Measurements from ENCODE around the gene EIF1.

- TF ChIP-seq CTCF (IDR thresholded peaks at IDR 0.05; ENCODE audit: poor library complexity, severe bottlenecking): no peak
- TF ChIP-seq EZH2 (IDR thresholded peaks at IDR 0.05; ENCODE audit: borderline replicate concordance, insufficient read depth, low read length, poor library complexity, severe bottlenecking): no peak
- TF ChIP-seq RAD21 (conservative IDR thresholded peaks at IDR 0.05): no peak
- TF ChIP-seq TAF1 (IDR thresholded peaks at IDR 0.05; ENCODE audit: low read depth): no peak
- no peak for TF ChIP-seq POLR2AphosphoS5 (IDR thresholded peaks at IDR 0.05)
- no peak for TF ChIP-seq EP300 (conservative IDR thresholded peaks at IDR 0.05; ENCODE audit: poor library complexity, severe bottlenecking)
- no peak for TF ChIP-seq MXI1 (conservative IDR thresholded peaks at IDR 0.05; ENCODE audit: poor library complexity, severe bottlenecking)
- TF ChIP-seq REST (IDR thresholded peaks at IDR 0.05; ENCODE audit: borderline replicate concordance): no peak
Measured at GRCh38 chr17:41679740-41680425, 8.8 kb upstream of the EIF1 start.
